GM19438 (cell line): ENCODE data around the gene RABGAP1L.
"Not testable (repeated sequence)": the region's sequence is repeated elsewhere in the genome, so short reads cannot be mapped to it uniquely, and the experiment has no call there.

Source experiments
- ATAC-seq: cut with Tn5 transposase; IDR thresholded peaks from one replicate; pipeline ENCODE4 v1.9.1; 2021; ENCODE audit warnings: low read depth; ENCODE audit not compliant: unreplicated experiment

Gene RABGAP1L

DNA sequence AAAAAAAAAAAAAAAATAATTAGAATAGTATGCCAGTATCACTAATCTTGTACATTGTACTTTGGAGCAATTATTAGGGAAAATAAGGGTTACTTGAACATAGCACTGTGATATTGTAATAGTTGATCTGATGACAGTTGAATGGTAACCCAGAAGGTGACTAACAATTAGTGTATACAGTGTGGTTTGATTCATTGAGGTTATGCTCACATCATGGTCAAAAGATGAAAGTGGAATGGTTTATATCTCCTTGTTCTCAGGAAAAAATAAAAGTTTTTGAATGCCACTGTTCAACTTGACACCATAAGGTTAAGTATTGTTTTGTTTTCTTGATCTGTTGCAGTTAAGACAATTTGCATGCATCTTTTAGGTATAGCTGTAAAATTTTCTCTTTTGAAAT lies 375.5 kb downstream of the RABGAP1L start:
- ATAC-seq = no peak

DNA sequence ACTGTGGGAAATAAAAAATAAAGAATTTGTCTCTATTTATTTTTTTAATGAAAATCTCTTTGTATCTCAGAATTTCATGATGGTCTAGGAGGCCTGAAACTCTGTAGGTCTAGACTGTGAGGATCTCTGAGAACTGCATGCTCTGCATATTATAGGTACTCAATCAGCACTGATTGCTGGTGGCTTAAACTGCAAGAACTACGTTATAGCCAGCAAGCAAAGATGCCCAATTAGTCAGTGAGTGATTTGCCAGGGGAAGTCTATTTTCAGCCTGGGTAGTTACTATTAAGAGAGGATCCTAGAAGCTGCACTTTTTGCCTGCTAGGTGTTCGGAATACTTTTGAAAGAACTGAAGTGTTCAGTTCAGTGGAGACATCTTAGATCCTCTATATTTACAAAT lies 375.9 kb downstream of the RABGAP1L start:
- no peak for ATAC-seq

DNA sequence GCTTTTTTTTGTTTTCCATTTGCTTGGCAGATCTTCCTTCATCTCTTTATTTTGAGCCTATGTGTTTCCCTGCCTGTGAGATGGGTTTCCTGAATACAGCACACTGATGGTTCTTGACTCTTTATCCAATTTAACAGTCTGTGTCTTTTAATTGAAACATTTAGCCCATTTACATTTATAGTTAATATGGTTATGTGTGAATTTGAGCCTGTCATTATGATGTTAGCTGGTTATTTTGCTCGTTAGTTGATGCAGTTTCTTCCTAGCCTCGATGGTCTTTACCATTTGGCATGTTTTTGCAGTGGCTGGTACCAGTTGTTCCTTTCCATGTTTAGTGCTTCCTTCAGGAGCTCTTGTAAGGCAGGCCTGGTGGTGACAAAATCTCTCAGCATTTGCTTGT lies 384.1 kb downstream of the RABGAP1L start:
- not testable (repeated sequence) for ATAC-seq

DNA sequence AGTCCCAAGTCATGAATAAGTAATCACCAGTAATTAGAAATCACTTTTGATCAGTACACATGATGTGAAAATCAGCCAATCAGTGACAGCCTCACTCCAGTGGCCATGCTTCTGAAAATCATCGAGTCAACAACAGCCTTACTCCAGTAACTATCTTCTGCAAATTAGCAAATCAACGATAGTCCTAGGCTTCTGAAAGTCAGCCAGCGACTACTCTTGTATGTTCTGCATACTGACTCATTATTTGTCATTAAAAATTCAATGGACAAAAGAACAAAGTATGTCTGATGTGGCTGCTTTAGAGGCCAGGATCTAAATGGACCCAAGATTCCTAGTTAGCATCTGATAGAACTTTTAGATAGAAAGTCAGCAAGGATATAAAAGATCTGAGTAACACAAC lies 391.0 kb downstream of the RABGAP1L start:
- no peak for ATAC-seq

DNA sequence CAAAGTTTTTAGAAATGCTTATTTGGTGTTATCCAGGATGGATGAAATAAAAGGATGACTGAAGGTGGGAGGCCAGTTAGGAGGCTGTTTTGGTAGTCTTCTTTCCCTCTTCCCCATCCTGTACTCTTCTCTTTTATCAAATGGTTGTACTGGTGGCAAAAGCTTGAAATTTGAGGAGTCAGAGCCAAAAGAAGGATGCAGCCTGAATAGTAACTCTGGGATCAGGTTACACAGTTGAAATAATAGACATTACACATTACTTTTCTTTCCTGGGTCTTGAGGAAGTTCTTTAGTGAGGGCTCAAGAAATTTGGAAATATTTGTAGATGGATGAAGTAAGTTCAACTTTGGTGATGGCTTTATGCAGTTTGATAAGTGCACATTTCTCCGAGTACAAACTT lies 397.1 kb downstream of the RABGAP1L start:
- ATAC-seq = no peak

DNA sequence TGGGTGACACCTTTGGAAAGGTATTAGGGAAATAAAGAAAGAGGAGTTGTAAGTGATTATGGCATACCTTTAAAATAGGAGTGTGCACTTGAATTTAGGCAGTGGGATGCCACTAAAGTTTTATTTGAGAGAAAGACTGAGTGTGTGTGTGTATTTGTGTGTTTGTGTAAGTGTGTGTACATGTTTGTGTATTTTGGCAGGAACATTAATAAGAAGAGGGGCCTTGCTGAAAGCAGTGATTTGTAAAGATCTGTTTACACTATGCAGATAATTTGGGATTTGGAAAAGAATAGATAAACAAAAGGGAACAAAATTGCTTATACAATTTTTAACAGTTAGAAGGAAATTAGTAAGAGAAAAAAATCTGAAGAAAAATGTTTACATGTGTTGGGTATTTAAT lies 409.2 kb downstream of the RABGAP1L start:
- ATAC-seq = no peak

DNA sequence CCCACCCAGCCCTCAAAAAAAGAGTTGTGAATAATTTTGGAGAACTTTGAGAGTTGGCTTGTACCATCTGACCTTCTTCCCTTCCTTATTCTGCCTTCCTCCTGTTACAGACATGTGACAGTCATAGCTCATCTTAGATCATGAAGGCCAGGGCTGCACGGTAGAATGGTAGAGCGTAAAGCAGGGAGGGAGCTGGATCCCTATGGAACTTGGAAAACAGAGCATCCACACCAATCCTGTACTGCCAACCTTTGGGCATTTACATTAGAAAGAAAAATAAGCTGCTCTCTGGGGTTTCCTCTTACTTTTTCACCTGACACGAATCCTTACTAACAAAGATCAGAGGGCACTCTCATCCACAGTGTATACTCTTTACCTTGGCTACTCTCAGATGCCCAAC lies 409.9 kb downstream of the RABGAP1L start:
- ATAC-seq = no peak

DNA sequence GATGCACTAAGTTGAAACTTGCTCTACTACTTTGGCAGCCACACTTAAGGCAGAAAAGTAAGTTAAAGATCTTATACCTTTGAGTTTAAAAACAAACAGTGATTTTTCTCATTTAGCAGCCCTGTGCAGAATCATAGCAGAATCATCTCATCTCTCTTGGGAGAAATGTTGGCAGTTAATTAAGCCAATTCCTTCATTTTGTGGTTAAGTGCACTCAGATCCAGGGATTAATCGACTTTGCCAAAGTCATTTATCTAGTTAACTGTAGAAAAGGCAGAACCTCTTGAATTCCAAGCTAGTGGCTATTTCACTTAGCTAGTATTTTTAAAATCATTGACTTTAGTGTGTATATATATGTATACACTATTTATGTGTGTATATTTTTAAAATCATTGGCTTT lies 413.5 kb downstream of the RABGAP1L start:
- no peak for ATAC-seq

DNA sequence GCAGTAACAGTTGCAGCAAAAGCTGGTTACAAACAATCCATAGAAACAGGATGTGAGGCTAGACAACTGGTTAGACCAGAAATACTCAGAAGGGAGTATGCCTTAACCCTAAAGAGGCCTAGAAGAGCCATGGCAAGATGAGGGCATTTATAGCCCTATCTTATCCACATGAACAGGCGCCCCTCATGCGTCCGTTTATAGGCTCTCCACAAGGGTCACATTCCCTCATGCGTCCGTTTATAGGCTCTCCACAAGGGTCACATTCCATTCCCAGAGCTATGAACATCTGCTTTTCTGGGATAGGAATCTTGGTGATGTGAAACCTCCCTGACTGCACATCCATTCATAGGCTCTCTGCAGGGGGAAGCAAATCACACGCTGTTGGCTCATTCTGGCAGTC lies 416.8 kb downstream of the RABGAP1L start:
- not testable (repeated sequence) for ATAC-seq

DNA sequence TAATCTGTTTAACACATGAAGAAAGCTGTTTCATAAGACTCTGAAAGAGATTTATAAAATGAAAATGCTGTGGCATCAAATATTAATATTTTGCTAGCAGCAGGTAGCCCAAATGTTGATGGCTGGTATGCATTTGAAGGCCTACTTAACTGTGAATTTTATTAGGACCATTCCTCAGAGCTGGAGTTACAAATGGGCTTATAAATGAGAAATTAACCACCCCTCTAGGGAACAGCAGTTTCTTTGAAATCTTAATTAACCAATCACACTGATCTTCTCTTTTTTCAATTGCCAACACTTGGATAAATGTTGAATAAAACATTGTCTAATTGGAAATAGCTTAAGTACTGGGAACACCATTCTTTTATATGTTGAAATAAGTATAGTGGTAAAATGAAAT lies 418.4 kb downstream of the RABGAP1L start:
- ATAC-seq = no peak

DNA sequence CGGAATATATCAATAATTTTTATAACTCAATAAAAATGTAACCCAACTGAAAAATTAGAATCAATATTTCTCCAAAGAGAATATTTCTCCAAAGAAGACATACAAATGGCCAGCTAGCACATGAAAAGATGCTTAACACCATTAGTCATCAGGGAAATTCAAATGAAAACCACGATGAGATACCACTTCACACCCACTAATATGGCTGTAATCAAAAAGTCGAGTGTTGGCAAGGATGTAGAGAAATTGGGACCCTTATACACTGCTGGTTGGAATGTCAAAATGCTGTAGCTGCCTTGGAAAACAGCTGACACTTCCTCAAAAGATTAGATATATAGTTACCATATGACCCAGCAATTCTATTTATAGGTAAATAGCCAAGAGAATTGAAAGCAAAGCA lies 421.5 kb downstream of the RABGAP1L start:
- ATAC-seq = no peak

DNA sequence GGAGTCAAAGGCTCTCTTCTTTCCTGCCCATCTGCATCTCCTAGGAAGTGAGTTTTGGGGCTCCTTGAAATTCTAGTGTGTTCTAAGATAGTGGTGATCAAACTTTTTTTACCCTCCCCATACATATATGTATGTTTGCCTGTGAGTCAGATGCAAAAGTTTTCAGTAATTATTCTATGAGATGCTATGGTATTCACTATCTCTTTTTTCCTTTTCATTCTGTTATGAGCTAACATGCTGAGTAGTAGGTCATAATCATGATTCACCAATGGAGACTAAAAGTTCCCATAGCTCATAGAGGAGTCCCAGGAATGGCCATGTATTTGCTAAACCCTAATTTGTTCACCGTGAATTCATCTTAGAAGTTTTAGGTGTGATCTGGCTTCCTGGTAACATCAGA lies 424.0 kb downstream of the RABGAP1L start:
- ATAC-seq = no peak

DNA sequence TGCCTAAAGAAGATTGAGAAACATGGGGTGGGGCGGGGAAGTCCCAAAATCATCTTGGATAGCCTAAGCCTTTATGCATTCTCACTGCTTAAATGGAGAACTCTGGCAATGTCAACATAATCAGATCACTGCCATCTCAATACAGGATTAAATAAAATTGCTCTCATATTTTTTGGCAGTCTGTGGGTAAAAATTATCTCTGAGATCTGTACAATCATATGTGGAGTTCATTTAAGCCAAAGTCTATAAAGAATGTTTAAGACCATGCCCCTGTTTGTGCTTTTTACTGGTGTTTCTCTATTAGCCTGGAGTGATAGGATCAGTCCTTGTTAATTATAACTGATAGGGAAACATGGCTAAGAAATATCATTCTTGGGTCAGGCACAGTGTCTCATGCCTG lies 424.8 kb downstream of the RABGAP1L start:
- no peak for ATAC-seq

DNA sequence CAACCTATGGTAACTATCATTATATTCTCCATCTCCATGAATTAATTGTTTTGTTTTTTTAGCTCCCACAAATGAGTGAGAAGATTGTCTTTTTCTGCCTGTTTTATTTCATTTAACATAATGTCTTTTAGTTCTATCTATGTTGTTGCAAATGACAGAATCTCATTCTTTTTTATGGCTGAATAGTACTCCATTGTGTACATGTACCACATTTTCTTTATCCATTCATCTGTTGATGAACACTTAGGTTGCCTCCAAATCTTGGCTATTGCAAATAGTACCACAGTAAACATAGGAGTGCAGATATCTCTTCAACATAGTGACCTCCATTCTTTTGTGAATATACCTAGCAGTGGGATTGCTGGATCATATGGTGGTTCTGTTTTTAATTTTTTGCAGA lies 429.3 kb downstream of the RABGAP1L start:
- ATAC-seq = not testable (repeated sequence)

DNA sequence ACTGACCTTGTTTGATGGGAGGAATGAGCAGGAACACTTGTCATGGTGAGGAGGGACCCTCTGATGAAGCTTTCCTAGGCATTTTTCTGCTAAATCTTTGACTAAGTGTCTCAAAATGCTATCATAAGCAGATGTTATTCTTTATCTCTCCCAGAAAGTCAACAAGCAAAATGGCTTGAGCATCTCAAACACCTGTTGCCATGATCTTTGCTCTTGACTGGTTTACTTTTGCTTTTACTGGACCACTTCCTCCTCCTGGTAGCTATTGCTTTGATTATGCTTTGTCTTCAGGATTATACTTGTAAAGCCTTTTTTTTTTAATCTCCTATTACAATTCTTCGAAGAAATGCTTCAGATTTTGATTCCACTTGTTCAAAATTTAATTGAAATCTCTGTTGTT lies 445.9 kb downstream of the RABGAP1L start:
- ATAC-seq = no peak

DNA sequence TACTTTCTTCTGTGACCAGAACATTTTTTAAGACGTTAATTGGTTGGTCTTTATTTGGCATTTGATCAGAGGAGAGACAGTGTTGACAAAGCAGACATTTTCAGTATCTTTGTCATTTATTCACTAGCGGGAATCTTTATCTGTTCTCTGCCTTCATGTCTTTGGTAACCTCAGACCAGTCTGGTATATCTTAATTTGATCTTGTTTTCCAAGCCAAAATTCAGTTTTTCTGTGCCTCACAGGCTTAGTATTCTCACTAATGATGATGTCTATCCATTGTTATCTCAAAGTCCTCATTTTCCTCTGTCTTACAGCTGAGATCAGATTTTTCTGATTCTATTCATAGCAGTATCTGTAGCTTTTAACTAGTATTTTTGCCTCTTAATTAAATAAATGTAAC lies 447.2 kb downstream of the RABGAP1L start:
- ATAC-seq = no peak

DNA sequence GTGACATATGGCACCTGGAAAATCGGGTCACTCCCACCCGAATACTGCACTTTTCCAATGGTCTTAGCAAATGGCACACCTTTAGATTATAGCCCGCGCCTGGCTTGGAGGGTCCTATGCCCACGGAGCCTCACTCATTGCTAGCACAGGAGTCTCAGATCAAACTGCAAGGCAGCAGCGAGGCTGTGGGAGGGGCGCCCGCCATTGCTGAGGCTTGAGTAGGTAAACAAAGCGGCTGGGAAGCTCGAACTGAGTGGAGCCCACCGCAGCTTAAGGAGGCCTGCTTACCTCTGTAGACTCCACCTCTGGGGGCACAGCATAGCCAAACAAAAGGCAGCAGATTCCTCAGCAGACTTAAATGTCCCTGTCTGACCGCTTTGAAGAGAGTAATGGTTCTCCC lies 458.6 kb downstream of the RABGAP1L start:
- not testable (repeated sequence) for ATAC-seq

DNA sequence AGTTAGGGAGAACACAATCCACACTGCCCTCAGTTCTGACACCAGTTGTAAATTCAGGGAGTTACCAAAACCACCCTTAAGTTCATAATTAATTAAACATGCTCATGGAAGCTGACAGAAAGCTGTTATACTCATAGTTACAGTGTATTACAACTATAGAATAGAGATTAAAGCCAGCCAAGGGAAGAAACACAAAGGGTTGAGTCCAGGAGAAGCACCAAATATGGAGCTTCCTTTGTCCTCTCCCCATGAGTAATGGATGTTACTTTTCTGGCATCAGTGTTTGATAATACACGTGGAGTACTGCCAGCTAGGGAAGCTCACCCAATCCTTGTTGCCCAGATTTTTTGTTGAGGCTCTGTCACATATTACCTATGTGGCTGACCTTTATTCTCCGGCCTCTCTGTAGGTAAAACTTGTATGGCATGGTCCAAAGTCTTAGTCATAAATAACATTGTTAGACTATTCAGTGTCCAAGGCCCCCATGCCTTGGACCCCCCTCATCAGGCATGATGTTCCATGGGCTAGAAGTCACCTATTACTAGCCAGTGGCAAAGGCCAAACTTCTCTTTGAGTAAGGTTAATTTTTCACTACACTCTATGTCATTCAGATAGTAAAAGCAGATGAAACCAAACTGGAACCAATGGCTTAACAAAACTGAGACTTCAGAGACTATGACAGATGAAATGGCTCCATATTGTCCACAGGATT lies 464.2 kb downstream of the RABGAP1L start:
- no peak for ATAC-seq

DNA sequence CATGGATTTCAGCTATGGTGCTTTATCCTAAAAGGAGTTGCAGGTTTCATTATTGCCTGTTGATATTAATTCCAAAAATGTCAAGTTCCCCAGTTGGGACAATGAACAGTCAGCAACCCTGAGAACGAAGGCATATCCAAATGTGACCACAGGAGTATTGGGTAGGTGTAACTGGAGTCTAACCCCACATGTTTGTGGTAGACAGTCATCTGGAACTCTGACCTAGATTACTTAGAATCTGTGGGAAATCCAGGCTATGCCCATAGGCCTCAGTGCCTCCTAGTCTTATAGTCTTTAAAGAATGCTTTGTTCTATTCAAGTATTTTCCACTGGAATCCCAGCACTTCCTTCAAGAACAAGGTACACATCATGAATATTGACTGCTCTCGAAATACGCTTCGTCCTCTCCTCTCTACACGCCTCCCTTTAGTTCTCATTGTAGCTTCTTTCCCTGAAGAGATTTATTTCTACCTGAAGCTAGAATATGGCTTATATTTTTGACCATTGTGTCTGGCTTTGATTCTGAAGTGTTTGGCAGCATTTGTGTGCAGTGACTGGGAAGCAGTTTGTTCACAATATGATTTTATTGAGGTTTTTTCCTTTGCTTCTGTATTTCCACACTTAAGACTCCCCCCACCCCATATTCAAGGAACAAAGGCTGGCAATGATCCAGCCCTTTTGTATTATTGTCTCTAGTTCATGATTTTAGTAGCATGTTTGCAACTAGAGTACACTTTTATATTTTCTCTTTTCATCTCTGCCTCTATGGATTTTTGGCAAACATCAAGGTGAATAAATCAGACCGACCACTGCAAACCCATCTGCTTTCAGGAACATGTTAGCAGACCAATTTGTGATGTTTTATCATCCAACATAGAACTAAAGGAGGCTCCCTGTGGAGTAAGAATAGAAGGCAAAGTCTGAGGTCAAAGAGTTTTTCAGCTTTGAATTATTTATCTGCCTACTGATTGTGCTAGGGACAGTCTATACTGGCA lies 467.0 kb downstream of the RABGAP1L start:
- ATAC-seq = no peak

DNA sequence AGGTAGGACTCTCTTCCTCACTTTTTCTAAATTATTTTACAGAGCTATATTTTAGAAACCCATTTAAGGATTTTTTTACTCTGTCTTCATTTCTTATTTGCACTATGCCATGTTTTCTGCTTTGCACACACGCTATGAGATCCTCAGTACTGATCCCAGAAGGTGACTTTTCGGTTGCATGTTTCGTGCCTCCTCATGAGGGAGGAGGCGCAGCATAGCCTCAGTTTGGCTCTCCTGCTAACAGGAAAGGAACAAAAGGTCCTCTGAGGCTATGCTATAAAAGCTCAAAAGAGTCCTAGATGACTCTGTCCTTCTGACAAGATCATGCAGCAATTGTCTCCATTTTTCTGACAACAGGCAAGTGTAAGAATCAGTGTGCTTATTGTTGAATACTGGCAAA lies 478.2 kb downstream of the RABGAP1L start:
- no peak for ATAC-seq

DNA sequence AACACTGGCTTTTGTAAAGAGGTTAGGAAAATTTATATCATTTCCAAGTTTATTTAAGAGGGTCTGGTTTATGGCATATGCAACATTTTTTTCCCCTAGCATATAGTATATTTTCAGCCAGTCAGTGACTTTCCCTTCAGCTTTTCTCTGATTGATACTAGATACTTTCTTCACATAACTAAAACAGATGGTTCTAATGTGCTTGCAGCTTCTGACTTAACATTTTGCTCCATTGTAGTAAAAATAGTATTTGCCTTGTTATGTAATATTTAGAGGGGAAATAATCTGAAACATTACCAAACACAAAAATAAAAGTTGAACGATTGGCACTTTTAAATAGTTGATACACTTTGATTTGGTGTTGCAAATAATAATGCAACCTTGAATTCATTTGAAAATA lies 480.1 kb downstream of the RABGAP1L start:
- ATAC-seq = no peak

DNA sequence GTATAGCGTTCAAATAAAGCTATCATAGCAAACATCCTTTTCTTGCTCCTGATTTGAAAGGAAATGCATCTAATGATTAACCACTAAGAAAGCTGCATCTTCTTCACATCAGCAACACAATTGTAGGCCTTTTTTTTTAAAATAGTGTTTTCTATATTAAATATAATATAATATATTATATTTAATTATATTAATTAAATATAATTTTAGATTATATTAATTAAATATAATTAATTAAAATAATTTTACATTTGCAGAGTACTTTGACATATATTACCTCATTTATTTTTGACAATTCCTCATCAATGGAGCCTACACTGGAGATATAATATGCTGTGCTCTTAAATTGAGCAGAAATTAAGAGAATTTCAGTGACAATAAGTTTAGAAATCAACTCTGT lies 481.5 kb downstream of the RABGAP1L start:
- no peak for ATAC-seq
